Immature natural killer cell (primary cell): ENCODE data around the gene DSE. TPM values are rescaled to one million over a fixed set of nuclear protein-coding genes. Genes with fewer than 3 reads are reported as not detected.

Experiments
- DNase-seq, 3 donors: peaks; one replicate each; pipeline ENCODE4 v3.0.0; 2022; ENCODE audit warnings: mixed read lengths in 1 of 3
- H3K27ac Mint-ChIP-seq, 6 donors: one replicate each; pipeline ENCODE4 v1.8.0; 2020; ENCODE audit warnings: mixed read lengths in 6 of 6, mild to moderate bottlenecking in 5 of 6, inconsistent platforms in 4 of 6, moderate library complexity in 3 of 6
- H3K27me3 Mint-ChIP-seq, 3 donors: one replicate each; pipeline ENCODE4 v1.8.0; 2020 to 2021; ENCODE audit warnings: low read depth in 3 of 3, mild to moderate bottlenecking in 3 of 3, mixed read lengths in 3 of 3, moderate library complexity in 3 of 3, inconsistent platforms in 1 of 3
- H3K36me3 Mint-ChIP-seq, 3 donors: one replicate each; pipeline ENCODE4 v1.8.0; 2020; ENCODE audit warnings: mixed read lengths in 3 of 3, inconsistent platforms in 2 of 3, mild to moderate bottlenecking in 2 of 3
- H3K4me1 Mint-ChIP-seq, 2 donors: one replicate each; pipeline ENCODE4 v1.8.0; 2020; ENCODE audit warnings: inconsistent platforms in 2 of 2, mild to moderate bottlenecking in 2 of 2, mixed read lengths in 2 of 2, moderate library complexity in 1 of 2
- H3K4me3 Mint-ChIP-seq, 5 donors: one replicate each; pipeline ENCODE4 v1.8.0; 2020; ENCODE audit warnings: mild to moderate bottlenecking in 5 of 5, mixed read lengths in 5 of 5, inconsistent platforms in 3 of 5, moderate library complexity in 3 of 5
- H3K9me3 Mint-ChIP-seq, 6 donors: one replicate each; pipeline ENCODE4 v1.8.0; 2020; ENCODE audit warnings: mild to moderate bottlenecking in 6 of 6, mixed read lengths in 6 of 6, inconsistent platforms in 4 of 6, moderate library complexity in 3 of 6
- polyA plus RNA-seq, 3 donors: library from polyadenylated mRNA; unstranded; fragments of 300-500 nt; fragmentation: Illumina TruSeq; gene quantifications; one replicate each; pipeline ENCODE4 v1.2.3, GENCODE V29; 2021

DSE gene
- polyA plus RNA-seq, 3 donors from 2014 or later, result 2.6 to 3.9 (median 3.2) TPM

- Mint-ChIP-seq H3K9me3 (no peaks in the 10 kb centered on the region), H3K27ac (no peak overlapping the region), H3K4me1 (peaks cover 5 to 8% of the 10 kb centered on the region in 2 donors), H3K4me3 (no peak overlapping the region), H3K27me3 (peaks cover 0 to 7% (median 4%) of the 10 kb centered on the region in 3 donors), H3K36me3 (no peaks in the 10 kb centered on the region)
- DNase-seq, result no peak
These were observed 85.4 kb downstream of the DSE start for GRCh38 chr6:116456106-116456505.

- H3K36me3 Mint-ChIP-seq, result no peaks in the 10 kb centered on the region
- H3K4me3 Mint-ChIP-seq, result no peak overlapping the region
- H3K9me3 Mint-ChIP-seq, result no peaks in the 10 kb centered on the region
- DNase-seq, result no peak
- no peak overlapping the region for H3K27ac Mint-ChIP-seq
- H3K27me3 Mint-ChIP-seq, result peaks cover 2 to 13% (median 9%) of the 10 kb centered on the region in 3 donors
- peaks cover 12 to 13% of the 10 kb centered on the region in 2 donors for H3K4me1 Mint-ChIP-seq
These were observed 86.2 kb downstream of the DSE start for GRCh38 chr6:116456927-116457326.

- no peak overlapping the region for H3K27ac Mint-ChIP-seq
- H3K36me3 Mint-ChIP-seq, result no peaks in the 10 kb centered on the region
- peaks cover 2 to 12% (median 9%) of the 10 kb centered on the region in 3 donors for H3K27me3 Mint-ChIP-seq
- no peak for DNase-seq
- H3K4me1 Mint-ChIP-seq, result peaks cover 22 to 23% of the 10 kb centered on the region in 2 donors
- H3K4me3 Mint-ChIP-seq, result no peak overlapping the region
- H3K9me3 Mint-ChIP-seq, result no peaks in the 10 kb centered on the region
These were observed 87.5 kb downstream of the DSE start for GRCh38 chr6:116458264-116458663.

GRCh38 chr6:116459927-116460326 is 89.2 kb downstream of the DSE start:
- no peak for DNase-seq
- peak overlapping the region in 1 of 5 donors; percentile 18 for H3K4me3 Mint-ChIP-seq
- H3K36me3 Mint-ChIP-seq, result no peaks in the 10 kb centered on the region
- peaks cover 24% of the 10 kb centered on the region in 2 donors for H3K4me1 Mint-ChIP-seq
- H3K9me3 Mint-ChIP-seq, result no peaks in the 10 kb centered on the region
- H3K27ac Mint-ChIP-seq, result no peak overlapping the region
- H3K27me3 Mint-ChIP-seq, result peaks cover 2 to 9% (median 4%) of the 10 kb centered on the region in 3 donors

GRCh38 chr6:116461331-116461931 is 90.7 kb downstream of the DSE start, which contains the start of gene CALHM6:
Gene CALHM6, plus strand, starts transcription at chr6:116461375. Its CDS starts 555 bp downstream, at chr6:116461930.
- Mint-ChIP-seq H3K4me1 (peaks cover 24% of the 10 kb centered on the region in 2 donors), H3K27me3 (peaks cover 2 to 9% (median 4%) of the 10 kb centered on the region in 3 donors), H3K9me3 (no peaks in the 10 kb centered on the region), H3K4me3 (peak within 1 kb of the TSS; percentile 72 to 90 (median 88)), H3K27ac (peak within 1 kb of the TSS; percentile 42 to 91 (median 76)), H3K36me3 (no peaks in the 10 kb centered on the region)
- no peak for DNase-seq

GRCh38 chr6:116461932-116462885 is 91.5 kb downstream of the DSE start:
- H3K4me3 Mint-ChIP-seq, result peak overlapping the region; percentile 72 to 90 (median 88)
- H3K4me1 Mint-ChIP-seq, result peaks cover 24% of the 10 kb centered on the region in 2 donors
- H3K36me3 Mint-ChIP-seq, result no peaks in the 10 kb centered on the region
- no peaks in the 10 kb centered on the region for H3K9me3 Mint-ChIP-seq
- peaks cover 2 to 9% (median 4%) of the 10 kb centered on the region in 3 donors for H3K27me3 Mint-ChIP-seq
- DNase-seq, result peak; percentile 64 to 72 (median 66)
- peak overlapping the region; percentile 68 to 91 (median 76) for H3K27ac Mint-ChIP-seq

- H3K27me3 Mint-ChIP-seq, result peaks cover 2 to 11% (median 4%) of the 10 kb centered on the region in 3 donors
- H3K4me1 Mint-ChIP-seq, result peaks cover 24% of the 10 kb centered on the region in 2 donors
- peak overlapping the region; percentile 15 to 88 (median 77) for H3K4me3 Mint-ChIP-seq
- H3K27ac Mint-ChIP-seq, result peak overlapping the region in 1 of 6 donors; percentile 26
- no peaks in the 10 kb centered on the region for H3K36me3 Mint-ChIP-seq
- no peaks in the 10 kb centered on the region for H3K9me3 Mint-ChIP-seq
- DNase-seq, result no peak
These were observed 92.6 kb downstream of the DSE start for GRCh38 chr6:116463301-116463700.

- no peak for DNase-seq
- Mint-ChIP-seq H3K36me3 (no peaks in the 10 kb centered on the region), H3K4me3 (peak overlapping the region in 1 of 5 donors; percentile 13), H3K4me1 (peaks cover 24% of the 10 kb centered on the region in 2 donors), H3K9me3 (no peaks in the 10 kb centered on the region), H3K27me3 (peaks cover 2 to 11% (median 4%) of the 10 kb centered on the region in 3 donors), H3K27ac (peak overlapping the region in 1 of 6 donors; percentile 31)
These were observed 94.5 kb downstream of the DSE start for GRCh38 chr6:116465246-116465645.

- Mint-ChIP-seq H3K36me3 (no peaks in the 10 kb centered on the region), H3K4me1 (peaks cover 12% of the 10 kb centered on the region in 2 donors), H3K9me3 (no peaks in the 10 kb centered on the region), H3K27ac (no peak overlapping the region), H3K27me3 (peaks cover 0 to 3% (median 0%) of the 10 kb centered on the region in 3 donors), H3K4me3 (no peak overlapping the region)
- DNase-seq, result no peak
These were observed 96.3 kb downstream of the DSE start for GRCh38 chr6:116467096-116467495.

- peaks cover 9% of the 10 kb centered on the region in 2 donors for H3K4me1 Mint-ChIP-seq
- no peak for DNase-seq
- no peak overlapping the region for H3K4me3 Mint-ChIP-seq
- H3K36me3 Mint-ChIP-seq, result peaks cover 0 to 1% (median 0%) of the 10 kb centered on the region in 3 donors
- no peaks in the 10 kb centered on the region for H3K9me3 Mint-ChIP-seq
- no peak overlapping the region for H3K27ac Mint-ChIP-seq
- peaks cover 0 to 3% (median 0%) of the 10 kb centered on the region in 3 donors for H3K27me3 Mint-ChIP-seq
These were observed 96.8 kb downstream of the DSE start for GRCh38 chr6:116467514-116467913.

GRCh38 chr6:116468293-116468692 is 97.5 kb downstream of the DSE start:
- Mint-ChIP-seq H3K4me3 (no peak overlapping the region), H3K9me3 (no peaks in the 10 kb centered on the region), H3K36me3 (peaks cover 0 to 4% (median 0%) of the 10 kb centered on the region in 3 donors), H3K4me1 (peaks cover 1% of the 10 kb centered on the region in 2 donors), H3K27me3 (peaks cover 0 to 3% (median 0%) of the 10 kb centered on the region in 3 donors), H3K27ac (no peak overlapping the region)
- no peak for DNase-seq

- Mint-ChIP-seq H3K4me3 (no peak overlapping the region), H3K27ac (no peak overlapping the region), H3K4me1 (peaks cover 24 to 25% of the 10 kb centered on the region in 2 donors)
These were observed 100.8 kb downstream of the DSE start for GRCh38 chr6:116471531-116471930.

GRCh38 chr6:116472706-116473105 is 102.0 kb downstream of the DSE start:
- H3K27me3 Mint-ChIP-seq, result peaks cover 0 to 3% (median 0%) of the 10 kb centered on the region in 3 donors
- H3K9me3 Mint-ChIP-seq, result no peaks in the 10 kb centered on the region
- peaks cover 30 to 31% of the 10 kb centered on the region in 2 donors for H3K4me1 Mint-ChIP-seq
- no peak for DNase-seq
- H3K4me3 Mint-ChIP-seq, result no peak overlapping the region
- H3K36me3 Mint-ChIP-seq, result peaks cover 0 to 4% (median 0%) of the 10 kb centered on the region in 3 donors
- no peak overlapping the region for H3K27ac Mint-ChIP-seq

More at GRCh38 chr6:116471531-116471930, 100.8 kb downstream of the DSE start:
- H3K27me3 Mint-ChIP-seq, result peaks cover 0 to 3% (median 0%) of the 10 kb centered on the region in 3 donors
- peaks cover 0 to 4% (median 0%) of the 10 kb centered on the region in 3 donors for H3K36me3 Mint-ChIP-seq
- no peak for DNase-seq
- no peaks in the 10 kb centered on the region for H3K9me3 Mint-ChIP-seq
